Right ventricle myocardium superior (tissue), 1 donor: ENCODE data around the gene ESRRB. TPM values are rescaled to one million over a fixed set of nuclear protein-coding genes. Genes with fewer than 3 reads are reported as not detected.
A peak's percentile ranks its signal among the peaks of the same experiment; 100 is the strongest.

Experiments used
- ATAC-seq: fragments of 200-7000 bp; cut with Tn5 transposase; one replicate; pipeline ENCODE4 v1.9.1; 2020; ENCODE audit warnings: mild to moderate bottlenecking; ENCODE audit not compliant: poor library complexity
- DNase-seq: peaks from one replicate; pipeline ENCODE4 v3.0.0-alpha.2; 2020
- intact Hi-C: fragments of 100-400 bp; cut with DNase I; formaldehyde crosslinking; loops from one replicate; pipeline ENCODE4 v1.11.2; 2022
- total RNA-seq: library from RNA; stranded (reverse); fragmentation: NEBNext Ultra II Directional; extraction: Animal tissue kit (Norgen Biotek cat#: 25700); gene quantifications from one replicate; pipeline ENCODE4 v1.2.1, GENCODE V29; 2021
- donor health status: DM: no; HTN: yes; CAD: no; lungs with severe emphysema.

Gene ESRRB
- total RNA-seq, 1 donor from 2014 or later = 2.2 TPM

DNA sequence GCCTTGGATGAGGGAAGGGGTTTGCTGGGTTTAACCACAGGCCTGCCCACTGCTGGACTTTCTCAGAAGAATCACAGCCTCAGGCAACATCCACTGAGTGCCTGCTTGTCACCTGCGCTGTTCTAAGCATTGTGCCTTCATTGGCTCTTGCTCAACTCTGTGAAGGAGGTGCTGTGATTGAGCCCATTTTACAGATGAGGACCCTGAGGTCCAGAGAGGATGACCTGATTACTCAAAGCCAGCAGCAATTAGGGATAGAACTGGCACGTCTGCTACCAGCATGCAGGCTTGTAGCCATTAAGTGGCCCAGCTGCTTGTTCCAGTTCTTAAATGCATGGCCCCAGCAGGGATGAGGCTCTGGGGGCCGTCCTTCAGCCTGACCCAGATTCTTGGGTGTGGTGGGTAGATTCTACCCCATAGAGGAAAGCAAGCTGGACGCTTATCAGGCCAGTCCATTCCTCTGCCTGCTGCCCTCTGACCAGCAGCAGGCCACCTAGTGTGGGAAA, 54.6 kb downstream of the ESRRB start:
- intact Hi-C loops = no loop called here
- no peak for DNase-seq
- ATAC-seq = no peak

- no peak for DNase-seq
- intact Hi-C loops = no loop called here
- ATAC-seq = no peak
Measured at GRCh38 chr14:76431538-76431937, 55.6 kb downstream of the ESRRB start.

GRCh38 chr14:76432827-76433752, 57.2 kb downstream of the ESRRB start:
- DNase-seq = no peak
- no peak for ATAC-seq
- intact Hi-C loops = no loop called here

DNA sequence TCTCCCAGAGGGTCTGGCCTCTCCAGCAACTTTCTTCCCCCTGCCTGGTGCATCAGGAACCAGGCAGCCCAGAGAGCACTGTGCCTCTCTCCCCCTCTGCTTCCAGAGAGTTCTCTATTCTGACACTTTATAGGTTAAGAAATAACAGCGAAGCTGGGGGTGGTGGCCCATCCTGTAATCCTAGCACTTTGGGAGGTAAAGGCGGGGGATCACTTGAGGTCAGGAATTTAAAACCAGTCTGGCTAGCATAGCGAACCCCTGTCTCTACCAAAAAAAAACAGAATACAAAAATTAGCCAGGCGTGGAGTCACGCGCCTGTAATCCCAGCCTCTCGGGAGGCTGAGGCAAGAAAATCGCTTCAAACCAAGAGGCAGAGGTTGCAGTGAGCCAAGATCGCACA, 58.3 kb downstream of the ESRRB start:
- intact Hi-C loops = no loop called here
- DNase-seq (no peak), ATAC-seq (no peak)

DNA sequence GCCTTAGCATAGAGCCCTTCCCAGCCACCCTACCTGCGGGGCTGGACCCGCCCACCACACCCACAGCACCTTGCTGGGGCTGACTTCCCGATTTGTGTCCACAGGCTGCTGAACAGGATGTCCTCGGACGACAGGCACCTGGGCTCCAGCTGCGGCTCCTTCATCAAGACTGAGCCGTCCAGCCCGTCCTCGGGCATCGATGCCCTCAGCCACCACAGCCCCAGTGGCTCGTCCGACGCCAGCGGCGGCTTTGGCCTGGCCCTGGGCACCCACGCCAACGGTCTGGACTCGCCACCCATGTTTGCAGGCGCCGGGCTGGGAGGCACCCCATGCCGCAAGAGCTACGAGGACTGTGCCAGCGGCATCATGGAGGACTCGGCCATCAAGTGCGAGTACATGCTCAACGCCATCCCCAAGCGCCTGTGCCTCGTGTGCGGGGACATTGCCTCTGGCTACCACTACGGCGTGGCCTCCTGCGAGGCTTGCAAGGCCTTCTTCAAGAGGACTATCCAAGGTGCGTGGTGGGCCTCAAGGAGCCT, 63.4 kb downstream of the ESRRB start:
- intact Hi-C loops = no loop called here
- DNase-seq (no peak), ATAC-seq (no peak)

DNA sequence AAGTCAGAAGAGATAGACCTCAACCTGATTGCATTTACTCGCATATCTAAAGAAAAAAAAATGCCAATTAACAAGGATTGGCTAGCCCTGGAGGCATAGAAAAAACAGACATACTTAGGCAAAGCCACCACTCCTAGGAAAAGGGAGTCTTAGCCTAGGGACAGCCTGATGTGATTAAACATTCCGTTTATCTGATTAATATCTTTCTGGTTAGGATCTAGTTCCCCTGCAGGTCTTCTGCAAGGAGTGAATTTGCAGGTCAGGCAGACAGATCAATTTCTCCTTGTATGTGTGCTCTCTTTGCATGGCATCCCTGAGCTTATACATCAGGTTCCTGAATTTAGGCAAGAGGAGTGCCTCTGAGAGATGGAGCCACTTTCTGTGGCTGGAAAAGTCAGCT, 70.5 kb downstream of the ESRRB start:
- intact Hi-C loops = no loop called here
- no peak for DNase-seq
- no peak for ATAC-seq

- ATAC-seq = no peak
- intact Hi-C loops = no loop called here
- DNase-seq = no peak
Measured at GRCh38 chr14:76446921-76447320, 71.0 kb downstream of the ESRRB start.

- ATAC-seq (no peak), DNase-seq (no peak)
- intact Hi-C loops = no loop called here
Measured at GRCh38 chr14:76450476-76450875, 74.5 kb downstream of the ESRRB start.

- ATAC-seq (no peak), DNase-seq (no peak)
- intact Hi-C loops = loop anchor here (5.0 kb wide), 1 partner anchor 186 kb away; no protein-coding TSS in a partner anchor
Measured at GRCh38 chr14:76456200-76456599, 80.3 kb downstream of the ESRRB start.

- intact Hi-C loops = loop anchor here (5.0 kb wide), 1 partner anchor 185 kb away; no protein-coding TSS in a partner anchor
- no peak for DNase-seq
- ATAC-seq = no peak
Measured at GRCh38 chr14:76456891-76457586, 81.1 kb downstream of the ESRRB start.

DNA sequence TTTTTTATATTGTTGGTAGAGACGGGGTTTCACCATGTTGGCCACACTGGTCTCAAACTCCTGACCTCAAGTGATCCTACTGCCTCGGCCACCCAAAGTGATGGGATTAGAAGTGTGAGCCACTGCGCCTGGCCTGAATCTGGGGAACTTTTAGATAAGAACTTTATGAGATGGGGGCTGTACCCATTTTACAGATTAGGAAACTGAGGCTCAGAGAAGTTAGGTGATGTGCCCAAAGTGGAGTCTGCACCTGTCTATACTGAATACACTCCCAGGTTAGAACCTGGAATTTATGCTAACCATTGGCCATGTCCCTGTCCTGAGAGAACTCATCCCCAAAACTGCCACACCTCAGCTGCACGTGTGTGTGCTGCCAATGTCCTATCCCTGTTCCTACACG, 81.9 kb downstream of the ESRRB start:
- ATAC-seq = no peak
- intact Hi-C loops = loop anchor here (5.0 kb wide), 1 partner anchor 184 kb away; no protein-coding TSS in a partner anchor
- no peak for DNase-seq

- intact Hi-C loops = no loop called here
- DNase-seq (no peak), ATAC-seq (no peak)
Measured at GRCh38 chr14:76461886-76462285, 85.9 kb downstream of the ESRRB start.

- DNase-seq (no peak), ATAC-seq (no peak)
- intact Hi-C loops = no loop called here
Measured at GRCh38 chr14:76462330-76462729, 86.4 kb downstream of the ESRRB start.

- intact Hi-C loops = no loop called here
- ATAC-seq (no peak), DNase-seq (no peak)
Measured at GRCh38 chr14:76463105-76463504, 87.2 kb downstream of the ESRRB start.

GRCh38 chr14:76464856-76465255, 88.9 kb downstream of the ESRRB start:
- no peak for ATAC-seq
- intact Hi-C loops = no loop called here
- no peak for DNase-seq

DNA sequence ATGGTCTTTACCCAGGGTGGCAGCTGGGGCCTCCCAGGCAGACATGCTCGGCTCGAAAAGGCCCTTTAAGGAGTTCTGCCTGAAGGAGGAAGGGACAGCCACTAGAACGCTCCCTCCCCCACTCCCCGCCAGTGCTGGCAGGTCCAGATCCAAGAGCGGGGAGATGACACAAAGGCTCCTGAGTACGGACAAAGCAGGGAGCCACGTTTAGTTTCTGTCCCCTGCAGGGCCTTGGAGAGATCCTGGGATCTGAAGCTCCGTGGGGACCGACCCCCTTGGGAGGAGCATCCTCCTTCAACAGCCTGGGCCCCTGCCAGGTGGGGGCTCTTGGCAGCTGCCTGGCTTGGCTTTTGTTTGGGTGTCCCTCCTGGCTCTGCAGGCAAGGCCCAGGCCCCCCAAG, 89.7 kb downstream of the ESRRB start:
- DNase-seq (no peak), ATAC-seq (no peak)
- intact Hi-C loops = no loop called here

GRCh38 chr14:76467711-76468155, 91.8 kb downstream of the ESRRB start:
- no peak for DNase-seq
- no peak for ATAC-seq
- intact Hi-C loops = no loop called here

DNA sequence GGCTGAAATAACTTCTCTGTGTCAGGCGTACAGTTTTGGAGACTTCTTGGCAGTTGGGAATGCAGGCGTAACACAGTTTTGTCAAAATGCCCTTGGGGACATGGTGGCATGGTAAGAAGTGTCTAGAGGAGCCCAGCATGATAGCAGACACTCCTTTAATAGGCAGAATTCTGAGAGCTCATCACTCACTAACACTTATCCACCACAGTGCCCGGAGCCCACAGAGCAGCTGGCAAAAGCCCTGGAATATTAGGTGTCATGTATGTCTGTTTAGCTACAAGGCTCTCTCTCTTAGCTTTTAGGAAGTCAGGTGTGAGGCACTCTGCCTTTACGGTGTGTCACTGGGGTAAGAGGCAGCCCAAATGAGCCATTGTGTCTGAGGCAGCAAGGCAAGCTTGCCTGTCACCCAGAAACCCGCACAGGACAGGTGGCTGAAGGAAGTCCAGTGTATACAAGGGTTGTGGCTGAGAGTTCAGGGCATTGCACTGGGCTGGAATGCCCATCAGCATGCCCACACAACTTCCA, 96.3 kb downstream of the ESRRB start:
- ATAC-seq (peak; percentile 26), DNase-seq (no peak)
- intact Hi-C loops = no loop called here
